ENCODE measurements around the gene CCDC154.
A peak's percentile ranks its signal among the peaks of the same experiment; 100 is the strongest.
"Not testable (repeated sequence)": the region's sequence is repeated elsewhere in the genome, so short reads cannot be mapped to it uniquely, and the experiment has no call there.

Gene CCDC154, protein sequence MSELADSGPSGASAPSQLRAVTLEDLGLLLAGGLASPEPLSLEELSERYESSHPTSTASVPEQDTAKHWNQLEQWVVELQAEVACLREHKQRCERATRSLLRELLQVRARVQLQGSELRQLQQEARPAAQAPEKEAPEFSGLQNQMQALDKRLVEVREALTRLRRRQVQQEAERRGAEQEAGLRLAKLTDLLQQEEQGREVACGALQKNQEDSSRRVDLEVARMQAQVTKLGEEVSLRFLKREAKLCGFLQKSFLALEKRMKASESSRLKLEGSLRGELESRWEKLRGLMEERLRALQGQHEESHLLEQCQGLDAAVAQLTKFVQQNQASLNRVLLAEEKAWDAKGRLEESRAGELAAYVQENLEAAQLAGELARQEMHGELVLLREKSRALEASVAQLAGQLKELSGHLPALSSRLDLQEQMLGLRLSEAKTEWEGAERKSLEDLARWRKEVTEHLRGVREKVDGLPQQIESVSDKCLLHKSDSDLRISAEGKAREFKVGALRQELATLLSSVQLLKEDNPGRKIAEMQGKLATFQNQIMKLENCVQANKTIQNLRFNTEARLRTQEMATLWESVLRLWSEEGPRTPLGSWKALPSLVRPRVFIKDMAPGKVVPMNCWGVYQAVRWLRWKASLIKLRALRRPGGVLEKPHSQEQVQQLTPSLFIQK

DNA sequence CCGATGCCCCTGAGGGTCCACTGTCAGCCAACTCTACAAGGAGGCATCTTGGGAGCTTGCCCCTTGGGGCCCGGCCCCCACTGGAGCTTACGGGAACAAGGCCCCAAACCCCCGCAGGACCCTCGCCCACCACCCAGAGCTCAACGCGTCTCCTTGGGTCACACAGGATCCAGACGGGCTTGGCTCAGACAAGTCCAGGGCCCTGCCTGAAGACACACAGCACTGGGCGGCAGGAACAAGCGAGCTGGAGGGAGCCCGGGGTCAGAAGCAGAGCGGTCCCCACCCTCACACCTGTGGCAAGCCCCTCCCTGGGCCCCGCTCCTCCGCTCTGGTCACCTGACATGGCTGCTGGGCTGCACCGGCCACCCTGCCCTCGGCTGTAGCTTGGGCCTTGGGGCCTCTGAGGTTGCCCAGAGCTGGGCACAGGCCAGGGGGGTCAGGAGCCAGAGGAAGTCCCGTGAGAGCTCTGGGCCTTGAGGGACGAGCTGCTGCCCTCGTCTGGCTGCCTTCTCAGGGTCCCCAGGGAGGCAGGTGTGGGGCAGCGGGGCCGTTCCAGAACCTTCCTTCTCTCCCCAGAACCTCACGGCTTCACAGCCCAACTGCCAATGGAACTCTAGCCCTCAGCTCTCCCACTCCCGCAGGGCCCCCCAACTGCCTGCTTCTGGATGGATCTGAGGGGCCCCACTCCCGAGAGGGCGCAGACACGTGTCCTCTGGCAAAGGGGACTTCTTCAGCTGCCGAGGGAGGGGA is at the start of gene CCDC154:
Gene CCDC154 (minus strand): TSS at position 577 of the 750 bp plus-strand sequence. CDS start 234 bp downstream, at position 343.
- DNase-seq (ENCODE audit: low spot score), result no peak

DNA sequence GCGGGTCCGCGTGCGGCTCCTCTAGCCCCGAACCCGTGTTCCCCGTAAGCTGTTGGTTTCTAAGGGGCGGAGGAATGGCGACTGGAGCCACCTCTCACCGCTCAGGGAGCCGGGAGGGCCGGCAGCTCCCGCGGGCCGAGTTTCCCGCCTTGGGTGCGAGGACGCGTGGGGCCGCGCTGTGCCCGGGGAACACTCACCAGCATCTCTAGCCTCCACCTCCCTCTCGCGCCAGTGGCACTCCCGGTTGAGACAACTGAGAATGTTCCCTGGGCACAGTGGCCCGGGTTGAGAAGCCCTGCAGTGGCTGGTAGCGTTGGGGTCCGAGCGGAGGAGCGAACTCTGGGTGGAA is 49.4 kb upstream of the CCDC154 start:
- peak; percentile 43 for DNase-seq (ENCODE audit: low spot score)

GRCh38 chr16:1492923-1493745 is 48.8 kb upstream of the CCDC154 start, which contains the start of gene TELO2:
Gene TELO2 (plus strand): TSS chr16:1493360. CDS start chr16:1494282, 922 bp downstream.
- peak; percentile 89 for DNase-seq (ENCODE audit: low spot score)

- no peak for DNase-seq (ENCODE audit: low spot score)
These were observed 47.9 kb upstream of the CCDC154 start for GRCh38 chr16:1492082-1492922.

DNA sequence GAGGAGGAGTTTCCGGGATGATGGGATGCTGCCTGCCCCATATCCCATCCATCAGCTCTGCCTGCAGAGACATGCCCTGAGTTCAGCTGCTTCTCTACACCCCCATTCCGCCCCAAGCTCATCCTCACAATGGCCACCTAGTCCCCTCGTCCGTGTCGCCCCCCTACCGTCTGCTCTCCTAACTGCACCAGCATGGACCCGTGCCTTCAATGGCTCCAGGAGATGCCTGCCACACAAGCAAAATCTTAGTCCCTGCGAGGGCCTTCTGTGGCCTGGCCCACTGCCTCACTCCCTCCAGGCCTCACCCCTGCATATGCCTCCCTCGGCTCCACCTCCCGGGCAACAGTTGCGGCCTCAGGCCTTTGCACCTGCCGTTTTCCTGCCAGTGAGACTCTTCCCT is 47.0 kb upstream of the CCDC154 start:
- no peak for DNase-seq (ENCODE audit: low spot score)

DNA sequence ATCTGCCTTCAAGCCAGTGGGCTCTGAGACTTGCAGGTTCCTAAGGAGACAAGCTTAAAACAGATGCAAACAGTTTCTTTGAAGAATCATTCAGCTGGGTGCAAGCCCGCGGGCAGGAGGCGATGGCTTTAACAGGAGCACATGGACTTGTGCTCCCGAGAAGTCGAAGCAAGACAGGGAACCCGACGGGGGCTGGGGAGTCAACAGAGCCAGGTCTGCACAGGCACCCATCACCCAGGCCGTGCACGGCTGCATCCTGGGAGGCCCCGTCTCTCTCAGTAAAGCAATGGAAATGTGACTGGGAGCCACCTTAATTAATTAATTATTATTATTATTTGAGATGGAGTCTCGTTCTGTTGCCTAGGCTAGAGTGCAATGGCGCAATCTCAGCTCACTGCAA is 44.7 kb upstream of the CCDC154 start:
- no peak for DNase-seq (ENCODE audit: low spot score)

DNA sequence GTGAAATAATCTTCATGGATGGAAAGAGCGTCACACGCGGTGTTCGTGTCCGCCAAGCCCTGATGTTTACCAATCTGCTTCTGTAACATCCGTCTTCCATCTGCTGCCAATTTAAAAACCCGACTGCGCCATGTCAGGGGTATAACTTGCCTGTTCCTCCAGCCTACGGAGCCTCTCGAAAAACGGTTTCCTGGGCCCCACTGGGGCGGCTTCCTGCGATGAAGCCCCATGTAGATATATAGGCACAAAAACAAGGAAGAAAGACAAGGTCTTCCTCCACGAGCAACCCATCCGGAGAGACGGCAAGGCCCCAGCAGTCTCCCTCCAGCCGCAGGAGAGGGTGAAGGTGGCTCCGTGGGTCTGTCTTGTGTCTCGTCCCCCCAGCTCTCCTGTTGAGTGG is 44.3 kb upstream of the CCDC154 start, which contains the start of gene PTX4:
Gene PTX4 (minus strand): TSS at position 326 of the 400 bp plus-strand sequence. CDS start 35 bp downstream, at position 291.
- no peak for DNase-seq (ENCODE audit: low spot score)

DNA sequence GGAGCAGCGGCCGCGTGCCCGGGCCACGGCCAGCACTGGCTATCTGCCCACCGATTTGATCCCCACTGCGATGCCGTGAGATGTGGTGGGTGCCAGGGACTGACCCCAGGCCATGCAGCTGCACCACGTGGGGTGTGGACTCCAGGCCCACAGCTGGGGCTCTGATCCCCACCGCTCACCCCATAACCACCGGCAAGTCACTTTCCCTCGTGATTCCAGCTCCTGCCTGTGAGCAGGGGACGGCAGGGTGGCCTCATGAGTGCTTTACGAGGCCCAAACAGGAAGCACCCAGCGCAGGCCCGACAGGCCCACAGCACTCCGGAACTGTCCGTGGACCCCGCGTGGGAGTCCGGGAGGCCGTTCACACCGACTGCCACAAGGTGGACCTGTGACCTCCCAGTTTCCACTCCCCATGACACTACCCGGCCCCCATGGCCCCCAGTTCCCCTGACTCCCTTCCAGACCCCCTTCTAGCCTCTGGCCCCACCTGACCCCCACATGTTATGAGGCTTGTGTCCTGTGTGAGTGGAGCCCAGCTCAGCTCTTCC is 43.8 kb upstream of the CCDC154 start:
- no peak for DNase-seq (ENCODE audit: low spot score)

- DNase-seq (ENCODE audit: low spot score), result no peak
These were observed 43.2 kb upstream of the CCDC154 start for GRCh38 chr16:1487395-1488053.

- DNase-seq (ENCODE audit: low spot score), result no peak
These were observed 42.4 kb upstream of the CCDC154 start for GRCh38 chr16:1486551-1487390.

DNA sequence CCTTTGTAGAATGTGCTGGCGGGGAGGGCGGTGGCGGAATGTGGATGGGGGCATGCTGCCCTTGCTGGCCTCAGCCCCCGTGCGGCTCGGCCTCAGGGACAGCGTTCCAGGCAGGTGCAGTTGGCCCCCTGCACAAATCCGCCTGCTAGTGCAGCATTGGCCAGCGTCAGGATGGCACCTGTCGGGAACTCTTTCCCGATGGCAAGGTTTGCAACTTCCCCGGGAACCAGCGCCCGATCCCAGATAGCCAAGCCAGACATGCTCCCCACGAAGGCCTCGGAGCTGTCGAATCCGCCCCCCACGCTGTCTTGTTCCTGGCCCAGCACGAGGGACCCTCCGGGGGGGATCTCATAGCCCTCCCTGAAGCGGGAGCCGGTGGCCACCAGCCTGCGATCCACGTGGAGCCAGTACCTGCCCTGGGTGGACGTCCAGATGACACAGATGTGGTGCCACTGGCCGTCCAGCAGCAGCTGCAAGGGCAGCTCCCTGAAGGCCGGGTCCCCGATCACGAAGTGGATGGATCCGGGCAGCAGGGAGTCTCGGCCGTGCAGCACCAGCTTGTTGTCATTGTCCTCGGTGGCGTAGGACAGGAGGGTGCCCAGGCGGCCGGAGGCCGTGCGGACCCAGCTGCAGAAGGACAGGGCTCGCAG is 41.6 kb upstream of the CCDC154 start:
- DNase-seq (ENCODE audit: low spot score), result no peak

- no peak for DNase-seq (ENCODE audit: low spot score)
These were observed 37.8 kb upstream of the CCDC154 start for GRCh38 chr16:1481906-1482835.

- DNase-seq (ENCODE audit: low spot score), result not testable (repeated sequence)
These were observed 34.6 kb upstream of the CCDC154 start for GRCh38 chr16:1478937-1479336.

DNA sequence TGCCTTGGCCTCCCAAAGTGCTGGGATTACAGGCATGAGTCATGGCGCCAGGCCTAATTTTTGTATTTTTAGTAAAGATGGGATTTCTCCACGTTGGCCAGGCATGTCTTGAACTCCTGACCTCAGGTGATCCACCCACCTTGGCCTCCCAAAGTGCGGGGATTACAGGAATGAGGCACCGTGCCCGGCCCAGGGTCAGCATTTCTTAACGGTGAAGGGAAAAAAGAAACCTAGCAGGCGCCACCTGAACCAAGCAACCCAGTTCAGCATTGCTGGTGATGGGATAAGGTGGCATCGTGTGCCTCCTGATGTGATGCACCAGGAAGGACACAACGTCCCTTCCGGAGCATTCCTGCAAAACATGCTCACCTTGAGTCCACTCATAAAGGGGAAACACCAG is 32.7 kb upstream of the CCDC154 start:
- DNase-seq (ENCODE audit: low spot score), result no peak

DNA sequence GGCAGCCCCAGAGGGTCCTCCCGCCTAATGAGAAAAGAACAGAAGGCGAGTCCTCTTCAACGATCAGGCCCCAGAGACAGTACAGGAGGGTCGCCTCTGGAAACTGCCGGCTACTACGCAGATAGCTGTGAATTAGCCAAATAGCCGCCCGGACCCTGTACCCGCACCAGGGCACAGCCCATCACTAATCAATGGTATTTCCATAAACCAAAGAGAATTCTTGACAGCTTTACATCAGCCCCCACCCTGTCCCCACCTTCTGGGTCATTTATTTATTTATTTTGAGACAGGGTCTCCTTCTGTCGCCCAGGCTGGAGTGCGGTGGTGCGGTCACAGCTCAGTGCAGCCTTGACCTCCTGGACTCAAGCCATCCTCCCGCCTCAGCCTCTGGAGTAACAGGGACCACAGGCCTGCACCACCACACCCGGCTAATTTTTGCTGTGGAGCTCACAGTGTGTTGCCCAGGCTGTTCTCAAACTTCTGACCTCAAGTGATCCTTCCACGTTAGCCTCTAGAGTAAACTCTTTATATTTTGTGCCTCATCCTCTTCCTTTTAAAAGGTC is 31.3 kb upstream of the CCDC154 start:
- DNase-seq (ENCODE audit: low spot score), result no peak

DNA sequence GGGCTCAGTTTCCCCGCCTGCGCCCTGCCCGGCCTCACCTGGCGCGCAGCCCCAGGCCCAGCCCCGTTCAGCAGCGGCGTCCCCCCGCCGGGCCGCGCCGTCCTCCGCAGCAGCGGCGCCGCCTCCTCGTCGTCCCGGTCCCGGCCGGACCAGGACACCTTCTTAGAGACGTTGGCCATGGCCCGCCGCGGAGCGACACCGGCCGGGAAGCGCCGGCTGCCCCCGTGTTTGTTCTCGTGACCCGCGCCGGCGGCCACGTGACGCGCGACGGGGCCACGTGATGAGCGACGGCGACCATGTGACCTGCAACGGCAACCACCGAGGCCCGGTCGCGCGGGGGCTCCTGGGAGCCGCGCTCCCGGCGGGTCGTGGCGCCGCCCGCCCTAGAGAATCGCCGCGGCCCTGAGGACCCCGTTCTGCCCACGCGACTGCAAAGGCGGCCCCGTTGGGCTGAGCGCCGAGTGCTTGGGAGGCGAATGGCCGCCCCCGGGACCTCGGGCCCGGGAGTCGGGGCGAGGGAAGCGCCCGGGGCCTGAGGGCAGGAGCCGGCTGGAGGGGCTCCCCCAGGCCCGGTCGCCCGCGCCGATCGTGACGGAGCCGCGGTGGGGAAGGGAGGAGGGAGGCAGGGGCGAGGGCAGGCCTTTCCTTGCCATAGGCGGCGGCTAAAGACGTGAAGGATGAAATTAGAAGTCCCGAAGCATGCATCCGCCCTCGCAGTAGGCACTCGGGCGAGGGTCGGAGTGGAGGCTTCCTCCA is 30.6 kb upstream of the CCDC154 start, which contains the start of gene CLCN7:
Gene CLCN7 (minus strand): TSS at position 233 of the 756 bp plus-strand sequence. CDS start 54 bp downstream, at position 179.
- DNase-seq (ENCODE audit: low spot score), result peak; percentile 87
